NCI-H146 (cell line): Measurements from ENCODE around the gene ECSCR.
A peak's percentile ranks its signal among the peaks of the same experiment; 100 is the strongest.
"Not testable (repeated sequence)": the region's sequence is repeated elsewhere in the genome, so short reads cannot be mapped to it uniquely, and the experiment has no call there.

Experiments
- DNase-seq: peaks from one replicate; lab custom pipeline; 2025; lab: John Stamatoyannopoulos, UW

ECSCR gene

DNA sequence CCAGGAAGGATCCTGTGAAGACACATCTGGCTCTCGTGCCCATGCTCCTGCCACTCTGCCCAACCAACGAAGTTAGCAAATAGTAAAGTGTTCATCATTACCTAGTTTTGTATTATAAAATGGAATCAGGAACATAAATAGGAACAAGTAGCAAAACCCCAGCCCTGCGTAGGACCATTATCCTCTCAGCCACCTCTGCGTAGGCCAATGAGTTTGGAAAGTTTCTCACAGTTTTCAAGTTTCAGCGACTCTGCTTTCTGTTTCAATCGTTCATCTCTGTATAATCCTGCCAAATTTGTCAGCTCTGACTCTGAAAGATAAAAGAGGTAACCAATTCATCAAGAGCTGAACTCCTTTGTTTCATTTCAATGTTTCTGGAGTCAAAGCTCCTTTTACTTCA, 48.6 kb downstream of the ECSCR start:
- DNase-seq: no peak

DNA sequence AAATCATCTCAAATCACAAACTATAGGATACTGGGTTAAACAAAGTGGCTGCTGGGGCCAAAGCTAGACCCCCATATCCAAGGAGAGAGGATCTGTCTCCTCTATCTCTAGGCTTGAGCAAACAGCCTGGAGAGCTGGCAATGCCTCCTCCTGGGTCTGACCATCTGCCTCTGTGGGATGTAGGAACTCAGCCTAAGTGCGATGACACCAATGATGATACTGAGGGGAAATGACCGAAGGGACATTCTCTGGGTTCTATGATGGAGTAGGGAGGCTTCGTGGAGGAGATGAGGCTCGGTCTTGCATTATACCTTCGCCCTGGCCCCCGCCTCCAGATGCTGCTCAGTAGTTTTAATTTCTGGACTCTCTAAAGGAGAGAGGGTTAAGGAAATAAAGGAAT, 49.4 kb downstream of the ECSCR start:
- no peak for DNase-seq

GRCh38 chr5:139410993-139411828, 51.3 kb downstream of the ECSCR start:
- no peak for DNase-seq

- no peak for DNase-seq
These were observed 52.2 kb downstream of the ECSCR start for GRCh38 chr5:139410121-139410992.

GRCh38 chr5:139409116-139409515, 53.4 kb downstream of the ECSCR start:
- not testable (repeated sequence) for DNase-seq

GRCh38 chr5:139408191-139408590, 54.4 kb downstream of the ECSCR start:
- no peak for DNase-seq

DNA sequence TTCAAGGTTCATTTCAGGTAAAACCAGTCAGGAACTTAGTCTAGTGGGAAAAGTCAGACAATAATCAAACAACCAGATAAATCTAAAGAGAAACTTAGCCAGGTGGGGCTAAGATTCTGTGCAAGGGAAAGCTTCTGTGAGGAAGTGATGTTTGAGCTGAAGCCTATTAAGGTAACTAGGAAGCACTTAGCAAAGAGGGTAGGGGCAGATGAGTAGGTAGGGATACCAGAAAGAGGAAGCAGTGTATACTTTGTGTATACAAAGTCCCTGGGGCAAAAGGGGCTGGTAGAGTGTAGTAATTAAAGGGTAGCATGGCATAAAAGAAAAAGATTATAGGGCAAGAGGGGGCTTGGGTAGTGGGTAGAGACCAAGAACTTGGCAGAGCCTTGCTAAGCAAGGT, 55.0 kb downstream of the ECSCR start:
- DNase-seq: no peak

- no peak for DNase-seq
These were observed 55.6 kb downstream of the ECSCR start for GRCh38 chr5:139406963-139407362.

GRCh38 chr5:139404484-139404840, 58.1 kb downstream of the ECSCR start:
- no peak for DNase-seq

- DNase-seq: peak; percentile 92
These were observed 58.6 kb downstream of the ECSCR start, which contains the start of gene SPATA24 for GRCh38 chr5:139403787-139404483. SPATA24 (minus strand) TSS chr5:139404089; CDS start chr5:139404060, 29 bp downstream.

DNA sequence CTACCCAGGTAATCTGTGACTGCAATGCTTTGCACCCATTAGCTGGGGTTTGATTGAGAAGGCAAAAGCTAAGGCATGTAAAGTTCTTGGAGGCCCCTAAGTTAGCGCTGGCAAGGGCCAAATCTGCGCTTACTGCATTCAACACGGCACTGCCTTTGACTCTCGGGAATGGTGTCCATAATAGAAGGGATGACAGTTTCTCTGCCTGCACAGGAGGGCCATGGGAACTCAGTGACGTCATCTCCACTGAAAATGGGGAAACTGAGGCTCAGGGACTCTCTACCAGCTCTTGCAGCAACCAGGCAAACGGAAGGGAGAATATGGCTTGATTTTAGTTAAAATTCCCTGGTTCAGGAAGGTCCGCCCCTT, 59.1 kb downstream of the ECSCR start:
- DNase-seq: no peak

GRCh38 chr5:139402561-139403158, 59.9 kb downstream of the ECSCR start:
- DNase-seq: no peak

DNA sequence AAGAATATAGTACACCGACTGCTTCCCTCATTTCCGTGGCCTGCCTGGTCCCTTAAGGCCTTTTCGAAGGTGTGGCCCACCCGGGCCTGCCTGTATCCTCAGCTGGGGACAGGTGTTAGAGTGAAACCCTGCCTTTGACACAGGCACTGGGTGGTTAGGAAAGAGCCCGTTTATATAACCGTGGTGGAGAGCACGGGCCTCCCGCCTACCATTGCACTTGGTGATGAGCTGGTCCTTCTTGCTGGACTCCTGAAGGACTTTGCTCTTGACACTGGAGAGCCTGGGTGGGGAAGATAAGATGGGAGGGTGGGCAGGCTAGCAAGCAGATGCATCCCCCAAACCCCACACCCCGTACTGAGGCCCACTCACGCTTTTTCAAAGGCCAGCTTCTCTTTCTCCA, 61.0 kb downstream of the ECSCR start:
- DNase-seq: no peak

DNA sequence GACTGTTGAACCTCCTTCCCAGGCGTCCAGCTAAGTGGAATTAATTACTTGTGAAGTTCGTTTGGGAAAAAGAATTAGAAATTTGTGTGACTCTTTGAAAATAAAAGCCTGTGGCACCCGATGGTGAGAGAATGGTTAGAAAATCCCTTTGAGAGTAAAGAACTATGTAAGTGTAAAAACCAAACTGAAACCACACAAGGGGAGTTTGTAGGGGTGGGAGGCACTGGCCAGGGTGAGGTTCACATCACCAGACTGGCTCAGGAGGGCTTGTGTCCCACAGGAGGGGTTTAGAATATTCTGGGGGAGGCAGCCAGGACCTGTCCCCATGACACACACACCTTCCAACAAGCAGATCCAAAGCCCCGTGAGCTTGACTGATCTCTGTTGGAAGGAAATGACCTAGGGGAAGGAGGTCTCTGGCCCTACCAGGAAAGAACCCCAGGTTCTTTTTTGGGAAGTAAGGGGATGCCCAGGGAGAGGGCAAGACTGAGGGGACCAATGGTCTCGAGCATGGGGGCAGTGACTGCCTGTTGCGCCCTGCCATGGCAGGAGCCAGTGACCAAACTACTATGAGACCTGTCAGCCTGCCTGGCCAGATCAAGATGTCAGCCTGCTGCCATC, 62.9 kb downstream of the ECSCR start:
- no peak for DNase-seq
